Esophagus squamous epithelium (tissue), 5 donors: ENCODE results near the gene LCP1. TPM values are rescaled to one million over a fixed set of nuclear protein-coding genes. Genes with fewer than 3 reads are reported as not detected.
"Not testable (repeated sequence)": the region's sequence is repeated elsewhere in the genome, so short reads cannot be mapped to it uniquely, and the experiment has no call there.

Source experiments
- DNase-seq: peaks from one replicate; lab custom pipeline; 2025; lab: John Stamatoyannopoulos, UW
- H3K27ac ChIP-seq, 4 donors: fragments of 200-600 bp; sonication (generic); one replicate each; pipeline ENCODE4 v1.5.1; 2016 to 2019; ENCODE audit warnings: mild to moderate bottlenecking in 1 of 4
- H3K27me3 ChIP-seq, 4 donors: fragments of 200-600 bp; sonication (generic); 1 replicate in 3 of 4; 2 replicates in 1 of 4; pipeline versions ENCODE4 v1.5.1 to v1.6.0; 2017 to 2021; ENCODE audit warnings: antibody characterized with exemption in 1 of 4
- H3K36me3 ChIP-seq, 3 donors: fragments of 200-600 bp; sonication (generic); one replicate each; pipeline ENCODE4 v1.5.1; 2016 to 2019
- H3K4me1 ChIP-seq, 3 donors: fragments of 200-600 bp; sonication (generic); one replicate each; pipeline ENCODE4 v1.5.1; 2017 to 2019
- H3K4me3 ChIP-seq, 4 donors: fragments of 200-600 bp; sonication (generic); 1 replicate in 3 of 4; 2 replicates in 1 of 4; pipeline ENCODE4 v1.5.1; 2016 to 2019; ENCODE audit warnings: mild to moderate bottlenecking in 2 of 4, moderate library complexity in 1 of 4
- H3K9me3 ChIP-seq, 3 donors: fragments of 200-600 bp; sonication (generic); one replicate each; pipeline ENCODE4 v1.5.1; 2016 to 2019
- CTCF ChIP-seq, 6 experiments: fragments of 450-650 bp in 4 of 6; fragments of 200-600 bp in 2 of 6; sonication (generic) in 2 of 6; IDR thresholded peaks; one replicate each; pipeline ENCODE4 v1.5.1; 2016 to 2019; ENCODE audit warnings: antibody characterized with exemption in 6 of 6, mild to moderate bottlenecking in 4 of 6, moderate library complexity in 4 of 6
- POLR2A ChIP-seq, 4 donors: fragments of 450-650 bp; IDR thresholded peaks; one replicate each; pipeline ENCODE4 v1.6.1; 2017; ENCODE audit warnings: antibody characterized with exemption in 4 of 4, mild to moderate bottlenecking in 4 of 4, moderate library complexity in 3 of 4
- WGBS, 2 donors: methylation state at CpG; one replicate each; pipeline ENCODE4 v1.1.5; 2018; 5-methylcytosine and 5-hydroxymethylcytosine counted together
- intact Hi-C: fragments of 100-400 bp; cut with DNase I; formaldehyde crosslinking; loops from one replicate; pipeline ENCODE4 v1.15.0; 2022
- total RNA-seq, 4 donors: library from RNA; depleted of rRNA; stranded (reverse); fragments of >200 nt; gene quantifications; one replicate each; pipeline ENCODE4 v1.1.0, GENCODE V29; 2016
- donor health status: DM: yes; HTN: yes; CAD: no.

Gene LCP1
- 10 to 100 TPM in 3 of 4 donors, 1 to 10 TPM in 1; 8.7 to 33.9 (median 21.9) TPM for total RNA-seq

GRCh38 chr13:46181840-46182490 is at the start of gene LCP1:
TSS of gene LCP1 (minus strand) at chr13:46182177. CDS start at chr13:46159662, 22,515 bp downstream.
- peak within 1 kb of the TSS; percentile 2 to 51 (median 25) for H3K4me3 ChIP-seq

GRCh38 chr13:46229251-46229650 is 47.3 kb upstream of the LCP1 start:
- no peak for DNase-seq
- no peaks in the 10 kb centered on the region for H3K9me3 ChIP-seq
- no peaks in the 10 kb centered on the region for H3K36me3 ChIP-seq
- 81 to 84% methylated on average over 2 of the region's 2 CpGs for WGBS, 2 donors
- H3K27me3 ChIP-seq, result no peaks in the 10 kb centered on the region
- TF ChIP-seq POLR2A (IDR thresholded peaks at IDR 0.05) (no peak), CTCF (IDR thresholded peaks at IDR 0.05) (no peak)
- intact Hi-C loops, result no loop called here
- H3K4me1 ChIP-seq, result no peaks in the 10 kb centered on the region
- H3K27ac ChIP-seq, result no peak overlapping the region
- no peak overlapping the region for H3K4me3 ChIP-seq

More at GRCh38 chr13:46181840-46182490, at the start of gene LCP1:
- intact Hi-C loops, result no loop called here
- Histone ChIP-seq H3K9me3 (no peaks in the 10 kb centered on the region), H3K27ac (peak within 1 kb of the TSS; percentile 42 to 67 (median 51)), H3K27me3 (no peaks in the 10 kb centered on the region), H3K36me3 (no peaks in the 10 kb centered on the region), H3K4me1 (no peaks in the 10 kb centered on the region)
- DNase-seq, result peak; percentile 14
- 75 to 81% methylated on average over 8 of the region's 8 CpGs for WGBS, 2 donors
- peak in 2 of 4 donors; percentile 77 to 90 for TF ChIP-seq POLR2A (IDR thresholded peaks at IDR 0.05)
- TF ChIP-seq CTCF (IDR thresholded peaks at IDR 0.05), result no peak

GRCh38 chr13:46220234-46220633 is 38.3 kb upstream of the LCP1 start:
- H3K27ac ChIP-seq, DNase-seq, H3K9me3 ChIP-seq, H3K4me3 ChIP-seq, H3K4me1 ChIP-seq, H3K36me3 ChIP-seq, H3K27me3 ChIP-seq, intact Hi-C loops: not testable (repeated sequence)
- no CpG with 5 or more reads among the region's 2 CpGs for WGBS, 2 donors

GRCh38 chr13:46214741-46215140 is 32.8 kb upstream of the LCP1 start:
- H3K27me3 ChIP-seq, H3K4me3 ChIP-seq, H3K36me3 ChIP-seq, H3K9me3 ChIP-seq, DNase-seq, H3K27ac ChIP-seq, intact Hi-C loops: not testable (repeated sequence)
- WGBS, 2 donors, result 55 to 82% methylated on average over 1 of the region's 1 CpG
- peaks cover 7 to 17% (median 10%) of the 10 kb centered on the region in 3 donors for H3K4me1 ChIP-seq

- DNase-seq, result no peak
- 71 to 77% methylated on average over 3 of the region's 3 CpGs for WGBS, 2 donors
- no peak overlapping the region for H3K27ac ChIP-seq
Measured at GRCh38 chr13:46213242-46213641, 31.3 kb upstream of the LCP1 start.

More at GRCh38 chr13:46213242-46213641, 31.3 kb upstream of the LCP1 start:
- intact Hi-C loops, result no loop called here
- H3K36me3 ChIP-seq, result no peaks in the 10 kb centered on the region
- TF ChIP-seq CTCF (IDR thresholded peaks at IDR 0.05) (no peak), POLR2A (IDR thresholded peaks at IDR 0.05) (no peak)
- H3K9me3 ChIP-seq, result no peaks in the 10 kb centered on the region
- H3K4me3 ChIP-seq, result no peak overlapping the region
- no peaks in the 10 kb centered on the region for H3K27me3 ChIP-seq
- peaks cover 7 to 17% (median 10%) of the 10 kb centered on the region in 3 donors for H3K4me1 ChIP-seq
